ENCODE measurements around the gene CD27.

The CD27 gene

GRCh38 chr12:6434205-6435140 lies 10.3 kb upstream of the CD27 start:
- no peak for DNase-seq (ENCODE audit: low read depth in 2 of 3, low spot score in 1 of 3)

GRCh38 chr12:6435961-6436715 lies 8.6 kb upstream of the CD27 start:
- no peak for DNase-seq (ENCODE audit: low read depth in 2 of 3, low spot score in 1 of 3)

GRCh38 chr12:6437586-6437985 lies 7.2 kb upstream of the CD27 start:
- DNase-seq (ENCODE audit: low read depth in 2 of 3, low spot score in 1 of 3) = no peak

GRCh38 chr12:6438345-6438744 lies 6.4 kb upstream of the CD27 start:
- no peak for DNase-seq (ENCODE audit: low read depth in 2 of 3, low spot score in 1 of 3)

GRCh38 chr12:6440391-6440790 lies 4.4 kb upstream of the CD27 start:
- no peak for DNase-seq (ENCODE audit: low read depth in 2 of 3, low spot score in 1 of 3)

GRCh38 chr12:6442836-6443235 lies 1.9 kb upstream of the CD27 start:
- no peak for DNase-seq (ENCODE audit: low read depth in 2 of 3, low spot score in 1 of 3)

GRCh38 chr12:6443361-6443983 lies 1.3 kb upstream of the CD27 start:
- DNase-seq (ENCODE audit: low read depth in 2 of 3, low spot score in 1 of 3) = no peak

GRCh38 chr12:6444031-6444430 lies 724 bp upstream of the CD27 start:
- DNase-seq (ENCODE audit: low read depth in 2 of 3, low spot score in 1 of 3) = no peak

- no peak for DNase-seq (ENCODE audit: low read depth in 2 of 3, low spot score in 1 of 3)
These were observed 5.5 kb downstream of the CD27 start for GRCh38 chr12:6450091-6450868.

GRCh38 chr12:6450869-6451347 lies 6.2 kb downstream of the CD27 start:
- DNase-seq (ENCODE audit: low read depth in 2 of 3, low spot score in 1 of 3) = no peak

GRCh38 chr12:6451348-6452244 lies 6.8 kb downstream of the CD27 start, which contains the start of gene TAPBPL:
TAPBPL (plus strand) TSS chr12:6452042; CDS start chr12:6452249, 207 bp downstream.
- DNase-seq (ENCODE audit: low read depth in 2 of 3, low spot score in 1 of 3) = peak; percentile 61 to 73 (median 66)

GRCh38 chr12:6452245-6452943 lies 7.6 kb downstream of the CD27 start:
- DNase-seq (ENCODE audit: low read depth in 2 of 3, low spot score in 1 of 3) = no peak

- no peak for DNase-seq (ENCODE audit: low read depth in 2 of 3, low spot score in 1 of 3)
These were observed 8.3 kb downstream of the CD27 start for GRCh38 chr12:6452944-6453630.

GRCh38 chr12:6457220-6457945 lies 12.6 kb downstream of the CD27 start:
- DNase-seq (ENCODE audit: low read depth in 2 of 3, low spot score in 1 of 3) = no peak

GRCh38 chr12:6458281-6459003 lies 13.7 kb downstream of the CD27 start:
- no peak for DNase-seq (ENCODE audit: low read depth in 2 of 3, low spot score in 1 of 3)

- DNase-seq (ENCODE audit: low read depth in 2 of 3, low spot score in 1 of 3) = no peak
These were observed 14.2 kb downstream of the CD27 start for GRCh38 chr12:6459004-6459337.

GRCh38 chr12:6460751-6461371 lies 16.1 kb downstream of the CD27 start:
- DNase-seq (ENCODE audit: low read depth in 2 of 3, low spot score in 1 of 3) = no peak
